ENCODE measurements around the gene LRRK1.

Gene LRRK1

DNA sequence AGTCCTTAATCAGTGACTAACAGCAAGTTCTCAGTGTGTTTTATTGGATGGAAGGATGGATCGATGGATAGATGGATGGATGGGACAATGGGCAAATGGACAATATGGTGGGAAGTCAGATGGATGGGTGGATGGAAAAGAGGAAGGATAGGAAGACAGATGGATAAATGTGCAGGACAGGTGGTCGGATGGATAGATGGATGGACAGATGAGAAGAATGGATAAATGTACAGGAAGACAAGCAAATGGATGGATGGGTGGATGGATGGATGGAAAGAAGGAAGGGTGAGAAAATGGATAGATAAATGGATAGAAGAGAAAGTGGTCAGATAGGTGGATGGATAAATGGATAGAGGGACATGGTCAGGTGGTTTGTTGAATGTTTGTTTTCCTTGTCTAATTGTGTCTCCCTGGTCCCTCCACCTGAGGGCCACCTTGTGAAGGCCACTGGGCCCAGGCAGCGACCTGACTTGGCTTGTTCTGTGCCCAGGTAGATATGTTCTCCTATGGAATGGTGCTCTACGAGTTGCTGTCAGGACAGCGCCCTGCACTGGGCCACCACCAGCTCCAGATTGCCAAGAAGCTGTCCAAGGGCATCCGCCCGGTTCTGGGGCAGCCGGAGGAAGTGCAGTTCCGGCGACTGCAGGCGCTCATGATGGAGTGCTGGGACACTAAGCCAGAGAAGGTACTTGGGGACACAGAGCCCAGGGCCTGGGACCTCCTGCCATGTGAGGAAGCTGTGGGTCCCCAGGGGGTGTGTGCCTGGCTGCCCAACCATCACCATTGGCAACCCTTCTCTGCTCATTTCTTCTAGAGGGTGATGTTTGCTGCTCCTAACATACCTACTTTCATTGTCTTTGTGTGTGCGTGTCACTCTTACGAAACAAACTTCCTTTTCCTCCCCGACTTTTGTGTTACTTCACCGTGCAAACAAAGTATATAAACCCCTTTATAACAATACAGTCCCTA lies 137.5 kb downstream of the LRRK1 start:
- no peak for DNase-seq (ENCODE audit: low read depth)

DNA sequence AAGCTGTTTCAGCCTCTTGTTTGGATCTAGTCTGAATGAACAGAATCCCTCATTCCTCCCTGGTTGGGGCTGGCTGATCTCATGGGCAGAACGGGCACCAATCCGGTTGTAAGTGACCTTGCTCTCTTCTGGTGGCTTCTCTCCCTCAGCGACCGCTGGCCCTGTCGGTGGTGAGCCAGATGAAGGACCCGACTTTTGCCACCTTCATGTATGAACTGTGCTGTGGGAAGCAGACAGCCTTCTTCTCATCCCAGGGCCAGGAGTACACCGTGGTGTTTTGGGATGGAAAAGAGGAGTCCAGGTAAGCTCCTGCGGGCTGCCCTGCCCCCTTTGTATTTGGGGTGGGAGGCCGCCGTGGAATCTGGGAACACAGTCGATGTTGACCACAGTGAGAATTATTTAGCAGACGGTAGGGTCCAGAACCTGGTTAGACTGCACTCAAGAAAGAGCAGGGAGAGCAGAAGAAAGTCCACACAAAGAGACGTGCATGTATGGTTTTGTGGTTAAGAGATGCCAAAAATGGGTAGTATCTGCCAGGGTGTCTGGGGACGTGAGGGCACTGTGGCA lies 138.8 kb downstream of the LRRK1 start:
- DNase-seq (ENCODE audit: low read depth), result no peak

DNA sequence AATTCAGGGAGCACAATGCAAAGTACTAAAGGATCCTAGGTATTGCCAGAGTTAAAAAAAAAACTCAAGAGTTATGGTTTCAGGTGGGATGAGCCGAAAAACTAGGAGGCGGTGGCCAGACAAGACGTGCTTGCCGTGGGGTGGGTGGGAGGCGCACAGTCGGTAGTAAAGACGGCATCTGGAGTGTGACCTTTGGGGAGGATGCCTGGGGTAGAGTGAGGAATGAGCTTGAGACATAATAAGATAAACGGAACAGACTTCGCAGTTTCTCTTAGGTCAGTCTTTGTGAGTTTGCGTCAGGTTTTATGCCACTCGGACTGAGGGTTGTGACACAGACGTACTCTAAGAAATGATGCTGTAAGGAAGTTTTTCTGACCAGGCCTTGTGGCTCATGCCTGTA lies 139.6 kb downstream of the LRRK1 start:
- no peak for DNase-seq (ENCODE audit: low read depth)

DNA sequence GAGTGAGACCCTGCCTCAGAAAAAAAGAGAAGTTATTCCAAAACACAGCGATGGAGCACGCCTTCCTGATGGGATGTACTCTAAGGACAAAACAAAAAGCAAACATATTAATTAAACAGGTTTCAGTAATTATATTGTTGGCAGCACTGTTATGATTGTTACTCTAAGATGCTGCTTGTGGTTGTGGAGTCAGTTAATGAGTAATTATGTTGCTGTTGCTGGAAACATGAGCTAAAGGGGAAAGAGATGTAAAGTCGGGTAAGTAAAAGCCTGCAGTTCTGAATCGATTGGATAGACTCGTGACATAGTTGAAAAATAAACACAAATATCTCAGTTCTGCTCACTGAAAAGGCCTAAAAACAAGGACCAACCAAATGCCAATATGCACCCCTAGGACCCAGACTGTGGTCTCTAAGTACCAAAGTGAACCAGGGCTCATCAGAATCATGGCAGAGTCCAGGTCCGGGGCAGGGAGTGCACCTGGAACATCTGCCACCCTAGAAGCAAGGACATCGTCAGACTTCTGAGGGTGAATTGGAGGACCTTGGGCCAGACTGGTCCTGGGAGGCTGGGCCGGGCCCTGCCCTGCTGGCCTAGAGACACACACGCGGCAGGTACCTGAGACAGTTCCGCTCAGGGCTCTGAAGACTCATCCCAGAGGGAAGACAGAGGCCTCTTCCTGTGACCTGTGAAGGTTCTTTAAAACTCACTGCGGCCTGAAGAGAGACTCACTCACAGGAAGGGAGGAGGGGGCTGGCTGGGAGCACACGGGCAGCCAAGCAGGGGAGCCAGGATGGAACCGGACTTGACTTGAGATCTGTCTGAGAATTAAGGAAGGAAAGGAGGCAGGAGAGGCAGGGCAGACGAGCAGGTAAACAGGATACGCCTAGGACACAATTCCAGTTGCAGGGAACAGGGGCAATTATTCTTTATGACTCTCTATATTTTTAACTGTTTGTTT lies 140.5 kb downstream of the LRRK1 start:
- DNase-seq (ENCODE audit: low read depth), result no peak

DNA sequence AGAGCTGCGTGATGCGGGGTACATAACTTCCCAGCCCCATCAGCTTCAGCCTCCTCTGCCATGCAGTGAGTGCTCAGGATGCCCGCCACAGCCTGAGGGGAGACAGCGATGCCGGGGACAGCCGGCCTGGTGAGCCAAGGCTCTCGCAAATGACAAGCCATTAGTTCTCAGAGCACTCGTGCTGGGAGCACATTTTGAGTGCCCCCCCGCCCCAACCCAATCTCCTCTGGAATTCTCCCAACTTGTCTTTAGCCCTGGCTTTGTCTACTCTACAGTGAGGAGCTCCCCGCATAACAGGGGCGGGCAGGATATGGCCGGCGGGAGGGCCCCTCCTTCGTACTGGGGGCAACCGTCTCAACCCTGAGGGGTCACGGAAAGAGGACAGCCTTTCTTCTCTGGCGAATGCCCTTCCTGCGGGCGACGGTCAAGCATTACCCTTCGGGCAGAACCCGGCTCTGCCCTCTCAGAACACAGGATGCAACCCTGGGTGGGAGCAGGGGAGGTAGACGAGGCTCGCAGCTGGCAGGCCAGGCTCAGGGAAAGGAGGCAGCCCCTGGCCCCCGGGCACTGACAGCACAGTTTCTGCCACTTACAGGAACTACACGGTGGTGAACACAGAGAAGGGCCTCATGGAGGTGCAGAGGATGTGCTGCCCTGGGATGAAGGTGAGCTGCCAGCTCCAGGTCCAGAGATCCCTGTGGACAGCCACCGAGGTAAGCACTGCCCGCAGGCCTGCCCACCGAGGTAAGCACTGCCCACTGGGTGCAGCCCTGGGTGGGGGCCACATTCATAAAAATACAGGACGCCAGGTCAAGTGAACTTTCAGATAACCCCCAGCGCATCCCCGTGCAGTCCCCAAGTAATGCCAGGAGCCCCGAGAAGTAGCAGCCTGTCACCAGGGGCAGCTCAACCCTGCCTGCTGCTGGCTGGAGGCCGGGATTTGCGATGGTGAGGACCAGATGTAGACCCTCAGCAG lies 141.7 kb downstream of the LRRK1 start:
- DNase-seq (ENCODE audit: low read depth), result no peak

DNA sequence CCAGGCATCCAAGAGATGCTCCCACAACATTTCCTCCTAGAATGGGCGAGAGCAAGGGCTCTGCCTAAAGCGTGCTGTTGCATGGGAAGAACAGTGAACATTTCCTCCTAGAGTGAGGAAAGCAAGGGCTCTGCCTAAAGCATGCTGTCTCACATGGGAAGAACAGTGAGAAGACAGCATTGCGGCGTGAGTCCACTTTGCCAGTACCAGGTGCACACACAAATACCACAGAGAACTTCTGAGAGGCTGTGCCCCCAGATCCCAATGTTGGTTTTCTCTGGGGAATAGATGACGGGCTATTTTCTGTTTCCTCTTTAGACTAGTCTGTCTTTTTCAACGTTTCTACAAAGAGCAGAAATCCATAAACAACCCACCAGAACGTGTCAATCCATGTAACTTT lies 142.9 kb downstream of the LRRK1 start:
- DNase-seq (ENCODE audit: low read depth), result no peak

DNA sequence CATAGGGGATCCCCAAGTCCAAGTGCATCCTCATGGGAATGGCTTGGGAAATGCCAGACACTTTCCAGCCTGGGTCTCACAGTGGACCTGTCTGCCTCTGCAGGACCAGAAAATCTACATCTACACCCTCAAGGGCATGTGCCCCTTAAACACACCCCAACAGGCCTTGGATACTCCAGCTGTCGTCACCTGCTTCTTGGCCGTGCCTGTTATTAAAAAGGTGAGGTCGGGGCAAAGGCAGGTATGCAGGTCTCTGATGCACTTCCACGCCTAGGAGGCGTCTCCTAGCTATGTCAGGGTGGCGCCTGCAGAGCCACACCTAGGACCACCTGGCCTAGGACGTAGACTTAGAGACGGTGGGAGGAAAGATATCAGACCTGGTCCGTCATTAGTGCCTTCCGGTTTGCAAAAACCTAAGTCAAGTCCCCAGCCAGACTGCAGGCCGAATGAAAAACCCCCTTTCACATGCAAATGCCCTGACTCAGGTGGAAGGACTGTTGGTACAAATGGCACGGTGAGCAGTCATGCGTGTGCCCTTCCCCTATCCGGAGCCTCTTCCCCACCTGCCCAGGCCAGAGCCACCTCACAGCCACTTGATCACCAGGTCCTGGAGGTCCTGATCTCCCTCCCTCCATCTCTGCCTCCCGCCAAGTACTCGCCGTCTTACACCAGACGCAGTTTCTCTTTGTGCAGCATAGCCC lies 143.5 kb downstream of the LRRK1 start:
- DNase-seq (ENCODE audit: low read depth), result no peak

DNA sequence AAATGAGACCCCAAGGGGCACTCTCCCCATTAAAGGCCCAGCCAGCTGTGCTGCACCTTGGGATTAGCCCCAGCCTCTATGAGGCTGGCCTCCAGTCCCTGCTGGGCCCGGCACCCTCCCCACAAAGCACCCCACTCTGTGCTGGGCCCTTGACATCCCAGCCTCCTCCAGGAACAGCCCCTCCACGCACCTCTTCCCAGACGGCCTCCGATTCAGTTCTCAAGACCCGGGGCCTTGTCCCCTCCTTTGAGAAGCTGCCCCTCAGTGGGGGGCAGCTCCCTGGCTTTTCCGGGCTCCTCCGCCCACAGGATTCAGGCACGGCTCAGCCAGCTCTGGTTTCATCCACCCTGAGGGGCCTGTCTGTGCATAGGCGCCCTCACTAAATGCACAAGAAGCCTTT lies 144.1 kb downstream of the LRRK1 start:
- no peak for DNase-seq (ENCODE audit: low read depth)

DNA sequence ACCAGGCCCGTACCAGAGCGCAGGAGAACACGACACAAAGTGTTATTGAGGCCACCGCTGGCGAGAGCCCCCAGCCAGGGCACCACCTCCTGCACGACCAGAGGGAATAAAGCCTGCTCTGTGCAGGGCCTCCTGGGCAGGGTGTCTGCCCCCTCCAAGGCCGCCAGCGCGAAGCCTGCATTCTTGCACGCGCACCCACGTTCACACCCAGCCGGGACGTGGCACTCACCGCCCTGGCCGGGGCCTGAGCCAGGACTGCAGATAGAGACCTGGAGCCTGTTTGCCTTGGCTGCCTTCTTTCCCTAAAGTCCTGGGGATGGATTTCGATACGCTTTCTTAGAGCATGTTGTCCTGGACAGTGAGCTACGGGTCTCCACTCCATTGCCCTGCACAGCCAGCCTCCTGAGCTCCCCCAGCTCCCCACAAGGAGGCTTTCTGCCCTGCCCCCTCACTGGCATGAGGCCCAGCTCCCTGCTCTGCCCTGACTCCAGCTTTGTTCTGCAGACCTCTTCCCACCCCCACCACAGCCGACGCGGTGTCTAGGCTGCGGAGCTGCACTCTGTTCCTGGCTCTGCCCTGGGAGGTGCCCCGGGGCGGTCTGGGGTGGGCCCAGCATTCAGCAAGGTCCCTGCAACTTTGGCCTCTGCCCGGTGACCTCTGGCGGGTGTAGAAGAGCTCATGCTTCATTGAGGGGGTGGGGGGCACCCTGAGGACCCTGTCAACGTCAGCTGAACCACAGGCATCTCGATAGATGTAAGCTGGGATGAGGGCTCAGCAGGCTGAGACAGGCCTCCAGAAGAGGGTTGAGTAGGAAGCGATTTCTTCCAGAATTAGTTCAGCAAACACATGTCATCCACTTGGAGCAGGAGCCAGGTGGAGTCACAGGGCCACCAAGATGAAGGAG lies 145.0 kb downstream of the LRRK1 start:
- DNase-seq (ENCODE audit: low read depth), result no peak

DNA sequence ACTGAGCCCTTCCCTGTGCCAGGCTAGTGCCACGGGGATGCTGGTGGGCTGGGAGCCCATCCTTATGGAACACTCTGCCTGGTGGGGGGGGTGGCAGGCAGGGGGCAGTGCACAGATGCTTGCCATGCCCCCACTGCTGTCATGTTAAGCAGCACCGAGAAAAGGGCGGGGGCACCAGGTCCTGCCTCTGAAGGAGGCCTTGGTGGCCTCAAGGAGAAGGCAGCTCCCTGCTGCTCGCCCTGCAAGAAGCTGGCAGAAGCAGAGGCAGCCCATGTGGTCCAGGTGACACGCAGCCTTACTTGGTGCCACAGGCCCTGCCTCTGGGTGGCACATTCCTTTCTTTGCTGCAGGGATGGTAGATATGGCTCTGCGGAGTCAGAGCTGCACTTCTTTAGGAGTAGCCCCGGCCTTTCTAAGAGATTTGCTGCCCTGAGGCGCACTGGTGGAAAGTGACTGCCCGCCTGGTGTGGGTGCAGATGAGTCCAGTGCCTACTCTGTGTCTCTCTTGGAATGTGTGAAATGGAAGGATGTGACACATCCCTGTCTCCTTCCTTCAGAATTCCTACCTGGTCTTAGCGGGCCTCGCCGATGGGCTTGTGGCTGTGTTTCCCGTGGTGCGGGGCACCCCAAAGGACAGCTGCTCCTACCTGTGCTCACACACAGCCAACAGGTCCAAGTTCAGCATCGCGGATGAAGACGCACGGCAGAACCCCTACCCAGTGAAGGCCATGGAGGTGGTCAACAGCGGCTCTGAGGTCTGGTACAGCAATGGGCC lies 145.8 kb downstream of the LRRK1 start:
- DNase-seq (ENCODE audit: low read depth), result no peak

DNA sequence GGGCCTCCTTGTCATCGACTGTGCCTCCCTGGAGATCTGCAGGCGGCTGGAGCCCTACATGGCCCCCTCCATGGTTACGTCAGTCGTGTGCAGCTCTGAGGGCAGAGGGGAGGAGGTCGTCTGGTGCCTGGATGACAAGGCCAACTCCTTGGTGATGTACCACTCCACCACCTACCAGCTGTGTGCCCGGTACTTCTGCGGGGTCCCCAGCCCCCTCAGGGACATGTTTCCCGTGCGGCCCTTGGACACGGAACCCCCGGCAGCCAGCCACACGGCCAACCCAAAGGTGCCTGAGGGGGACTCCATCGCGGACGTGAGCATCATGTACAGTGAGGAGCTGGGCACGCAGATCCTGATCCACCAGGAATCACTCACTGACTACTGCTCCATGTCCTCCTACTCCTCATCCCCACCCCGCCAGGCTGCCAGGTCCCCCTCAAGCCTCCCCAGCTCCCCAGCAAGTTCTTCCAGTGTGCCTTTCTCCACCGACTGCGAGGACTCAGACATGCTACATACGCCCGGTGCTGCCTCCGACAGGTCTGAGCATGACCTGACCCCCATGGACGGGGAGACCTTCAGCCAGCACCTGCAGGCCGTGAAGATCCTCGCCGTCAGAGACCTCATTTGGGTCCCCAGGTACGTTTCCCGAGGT lies 146.5 kb downstream of the LRRK1 start:
- DNase-seq (ENCODE audit: low read depth), result no peak

DNA sequence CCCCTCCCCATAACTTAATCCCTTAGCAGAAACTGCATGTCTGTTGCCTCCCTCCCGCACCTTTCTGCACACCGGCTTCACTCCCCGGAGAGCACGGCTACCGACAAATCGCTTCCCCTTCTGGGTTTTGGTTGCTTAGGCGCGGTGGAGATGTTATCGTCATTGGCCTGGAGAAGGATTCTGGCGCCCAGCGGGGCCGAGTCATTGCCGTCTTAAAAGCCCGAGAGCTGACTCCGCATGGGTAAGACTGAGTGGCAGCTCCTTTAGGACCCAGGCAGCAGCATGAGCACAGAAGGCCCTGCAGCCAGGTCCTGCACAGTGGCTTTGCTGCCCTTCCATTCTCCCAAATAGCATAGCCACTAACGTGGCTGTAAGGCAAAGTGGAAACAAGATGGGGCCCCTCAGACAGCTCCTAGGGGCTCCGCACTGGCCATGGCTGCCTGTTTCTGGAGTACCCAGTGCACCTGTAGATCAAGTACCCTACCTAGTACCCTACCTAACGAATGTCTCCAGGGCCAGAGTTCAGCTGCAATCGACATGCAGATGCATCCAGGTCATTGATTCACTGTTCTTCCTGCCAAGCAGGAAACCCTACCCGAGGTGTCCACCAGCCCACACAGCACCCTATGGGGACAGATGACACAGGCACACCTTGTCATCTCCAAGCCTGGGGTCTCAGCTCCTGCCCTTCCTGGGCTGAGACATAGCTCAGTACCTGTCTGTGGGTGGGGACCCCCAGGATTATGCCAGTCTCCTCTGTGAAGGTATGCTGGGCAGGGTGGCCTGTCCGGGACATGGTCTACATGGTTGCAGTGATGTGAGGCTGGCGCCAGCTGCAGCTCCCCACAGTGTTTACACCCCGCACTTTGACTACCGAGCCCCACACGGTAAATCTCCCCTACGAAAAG lies 147.6 kb downstream of the LRRK1 start:
- no peak for DNase-seq (ENCODE audit: low read depth)

DNA sequence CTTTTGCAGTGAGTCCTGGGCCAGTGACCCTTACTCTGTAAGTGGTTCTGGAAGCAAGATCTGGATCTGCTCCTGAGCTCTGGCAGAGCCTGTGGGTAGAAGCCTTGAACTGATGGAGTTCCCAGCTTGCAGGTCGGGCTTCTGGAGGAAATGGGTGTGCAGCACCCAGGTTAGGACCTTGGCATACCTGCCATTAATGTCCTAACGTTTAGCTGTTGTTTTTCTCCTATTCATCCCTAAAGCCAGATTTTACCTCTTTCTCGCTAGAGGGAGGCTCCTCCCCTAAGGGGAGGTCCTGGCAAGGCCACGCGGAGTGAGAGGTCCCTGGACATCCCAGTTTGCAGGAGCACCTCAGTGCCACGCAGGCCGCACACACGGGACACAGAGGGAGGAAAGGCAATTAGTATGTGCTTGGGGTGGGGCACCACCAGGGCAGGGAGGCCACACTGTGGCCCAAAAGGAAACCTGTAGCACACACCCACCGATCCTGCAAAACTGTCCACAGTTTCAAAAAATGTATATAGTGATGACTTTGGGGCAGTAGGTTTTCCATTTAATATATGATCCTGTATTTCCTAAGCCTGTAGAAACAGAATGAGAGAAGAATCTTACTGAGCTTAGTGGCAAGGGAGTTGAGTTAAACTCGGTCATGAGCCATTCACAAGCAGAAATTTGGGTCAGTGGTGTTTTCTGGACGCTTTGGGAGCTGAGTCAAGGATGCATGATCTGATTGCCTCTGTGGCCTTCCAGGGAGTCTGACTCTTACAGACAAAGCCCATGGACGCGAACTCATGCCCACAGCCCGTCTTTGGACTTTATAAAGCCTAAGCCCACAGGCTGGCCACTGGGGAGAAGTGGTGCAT lies 148.7 kb downstream of the LRRK1 start:
- no peak for DNase-seq (ENCODE audit: low read depth)

DNA sequence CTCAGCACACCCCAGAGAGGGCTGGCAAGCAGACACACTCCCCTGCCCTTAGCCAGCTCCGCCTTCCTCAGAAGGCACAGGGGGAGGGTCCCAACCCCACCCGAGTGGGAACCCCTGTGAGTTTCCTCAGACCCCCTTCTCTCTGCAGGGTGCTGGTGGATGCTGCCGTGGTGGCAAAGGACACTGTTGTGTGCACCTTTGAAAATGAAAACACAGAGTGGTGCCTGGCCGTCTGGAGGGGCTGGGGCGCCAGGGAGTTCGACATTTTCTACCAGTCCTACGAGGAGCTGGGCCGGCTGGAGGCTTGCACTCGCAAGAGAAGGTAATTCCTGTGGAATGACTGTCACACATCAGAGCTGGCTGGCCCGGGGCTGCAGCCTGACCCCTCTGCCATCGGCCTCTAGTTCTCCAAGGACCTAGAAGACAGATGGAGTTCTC lies 149.4 kb downstream of the LRRK1 start:
- DNase-seq (ENCODE audit: low read depth), result no peak

DNA sequence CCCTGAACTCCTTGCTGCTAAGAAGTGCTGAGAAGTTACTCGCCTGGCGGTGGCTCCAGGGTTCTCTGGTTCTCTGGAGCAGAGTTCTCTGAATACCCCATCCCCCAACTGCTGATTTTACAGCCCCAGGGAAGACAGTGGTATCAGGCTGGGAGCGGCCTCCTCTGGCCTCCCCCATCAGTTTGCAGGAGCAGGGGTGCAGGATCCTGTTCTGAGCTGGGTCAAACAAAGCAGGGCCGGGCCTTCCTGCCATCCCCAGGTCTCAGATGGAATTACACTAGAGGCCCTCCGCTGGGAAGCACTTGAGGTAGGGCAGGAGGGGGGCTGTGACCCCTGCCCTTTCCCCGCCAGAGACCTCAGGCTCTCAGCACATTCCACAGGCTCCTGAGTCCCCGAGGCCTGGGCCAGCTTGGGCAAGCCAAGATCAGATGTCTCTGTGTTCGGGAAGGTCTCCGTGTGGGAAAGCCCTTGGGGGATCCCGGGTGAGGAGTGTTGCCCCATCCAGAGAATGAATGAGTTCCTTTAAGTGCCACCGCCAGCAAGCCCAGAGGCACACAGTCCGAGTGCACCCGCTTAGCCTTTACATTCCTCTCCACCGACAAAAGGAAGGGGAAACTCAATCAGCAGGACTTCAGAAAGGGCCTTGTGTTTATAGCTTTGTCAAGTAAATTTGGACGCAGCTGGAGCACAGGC lies 149.9 kb downstream of the LRRK1 start:
- DNase-seq (ENCODE audit: low read depth), result no peak

DNA sequence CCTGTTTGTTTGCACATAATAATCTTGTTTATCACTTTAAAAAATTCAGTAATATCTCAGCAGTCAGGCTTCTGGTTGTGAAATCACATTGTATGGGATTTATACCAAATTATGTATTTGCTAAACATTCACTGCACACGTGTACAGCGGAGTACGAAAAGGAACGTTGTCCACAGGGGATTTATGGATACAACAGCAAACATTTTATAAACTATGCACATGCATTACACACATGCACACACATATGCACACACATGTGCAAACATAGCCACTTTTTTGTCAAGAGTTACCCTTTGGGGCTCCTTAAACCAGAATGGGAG lies 150.5 kb downstream of the LRRK1 start:
- DNase-seq (ENCODE audit: low read depth), result no peak

Data from stimulated activated CD8-positive, alpha-beta memory T cell treated with anti-CD3 and anti-CD28 coated beads, Interleukin-15, amount 100 ng/mL, for 24 hours (primary cell).